Astrocyte (in vitro differentiated cells and primary cell): ENCODE results near the gene PPP2R3B. TPM values are rescaled to one million over a fixed set of nuclear protein-coding genes. Genes with fewer than 3 reads are reported as not detected.
"Not testable (repeated sequence)": the region's sequence is repeated elsewhere in the genome, so short reads cannot be mapped to it uniquely, and the experiment has no call there.

Experiments
- DNase-seq: peaks from one replicate; pipeline ENCODE4 v3.0.0-alpha.2; 2010; ENCODE audit warnings: low read depth
- FAIRE-seq: peaks from 2 replicates; lab custom pipeline; 2011; peaks lifted over from hg19 to GRCh38; lab: Jason Lieb, UNC
- H2AFZ ChIP-seq: 2 replicates; pipeline ENCODE4 v1.6.0; 2012; ENCODE audit warnings: low read depth, low read length, inconsistent platforms
- H3K27ac ChIP-seq: 2 replicates; pipeline ENCODE4 v1.5.1; 2011; ENCODE audit warnings: low read depth, low read length, inconsistent platforms
- H3K27me3 ChIP-seq: 2 replicates; pipeline ENCODE4 v1.6.0; 2011; ENCODE audit warnings: low read length, inconsistent platforms; ENCODE audit not compliant: insufficient read depth
- H3K36me3 ChIP-seq: 2 replicates; pipeline ENCODE4 v1.5.1; 2011; ENCODE audit warnings: low read length, inconsistent platforms; ENCODE audit not compliant: insufficient read depth
- H3K4me1 ChIP-seq: 2 replicates; pipeline ENCODE4 v1.5.1; 2011; ENCODE audit warnings: low read length, inconsistent platforms; ENCODE audit not compliant: insufficient read depth
- H3K4me2 ChIP-seq: 2 replicates; pipeline ENCODE4 v1.6.0; 2012; ENCODE audit warnings: low read length, inconsistent platforms
- H3K4me3 ChIP-seq: 2 replicates; pipeline ENCODE4 v1.5.1; 2011; ENCODE audit warnings: low read depth, mild to moderate bottlenecking, low read length, inconsistent platforms; ENCODE audit not compliant: insufficient read depth
- H3K79me2 ChIP-seq: 2 replicates; pipeline ENCODE4 v1.6.0; 2012; ENCODE audit warnings: mild to moderate bottlenecking, low read length, inconsistent platforms; ENCODE audit not compliant: insufficient read depth
- H3K9ac ChIP-seq: 2 replicates; pipeline ENCODE4 v1.6.0; 2012; ENCODE audit warnings: mild to moderate bottlenecking, low read length, inconsistent platforms
- H3K9me3 ChIP-seq: 2 replicates; pipeline ENCODE4 v1.5.1; 2012; ENCODE audit warnings: low read depth, mild to moderate bottlenecking, low read length, inconsistent platforms; ENCODE audit not compliant: insufficient read depth
- H4K20me1 ChIP-seq: 2 replicates; pipeline ENCODE4 v1.6.0; 2012; ENCODE audit warnings: low read length, inconsistent platforms; ENCODE audit not compliant: insufficient read depth
- H3K27ac Mint-ChIP-seq: one replicate; pipeline ENCODE4 v1.8.0; 2021; ENCODE audit warnings: mild to moderate bottlenecking, mixed read lengths; ENCODE audit not compliant: unreplicated experiment
- H3K27me3 Mint-ChIP-seq: one replicate; pipeline ENCODE4 v1.8.0; 2021; ENCODE audit warnings: low read depth, mixed read lengths; ENCODE audit not compliant: unreplicated experiment
- H3K36me3 Mint-ChIP-seq: one replicate; pipeline ENCODE4 v1.8.0; 2021; ENCODE audit warnings: low read depth, mixed read lengths; ENCODE audit not compliant: unreplicated experiment
- H3K4me1 Mint-ChIP-seq: one replicate; pipeline ENCODE4 v1.8.0; 2021; ENCODE audit warnings: low read depth, mixed read lengths; ENCODE audit not compliant: unreplicated experiment
- H3K4me3 Mint-ChIP-seq: one replicate; pipeline ENCODE4 v1.8.0; 2021; ENCODE audit warnings: mild to moderate bottlenecking, moderate library complexity, mixed read lengths; ENCODE audit not compliant: unreplicated experiment
- H3K9me3 Mint-ChIP-seq: one replicate; pipeline ENCODE4 v1.8.0; 2021; ENCODE audit warnings: mild to moderate bottlenecking, mixed read lengths; ENCODE audit not compliant: unreplicated experiment
- EZH2 ChIP-seq: IDR thresholded peaks from 2 replicates; pipeline ENCODE4 v1.6.1; 2012; ENCODE audit warnings: mild to moderate bottlenecking, low read length, inconsistent platforms; ENCODE audit not compliant: insufficient read depth
- total RNA-seq: library from RNA; stranded (reverse); gene quantifications from 2 replicates; pipeline ENCODE4 v1.2.1, GENCODE V29; 2021
- TF ChIP-seq, protein P1 (sequence below): IDR thresholded peaks from 2 replicates; pipeline ENCODE4 v1.5.1; 2011; ENCODE audit warnings: low read depth, mild to moderate bottlenecking, inconsistent platforms, low read length, moderate library complexity; ENCODE audit not compliant: insufficient read depth

The PPP2R3B gene
- total RNA-seq, 1 donor from 2014 or later: 44.7 TPM

DNA sequence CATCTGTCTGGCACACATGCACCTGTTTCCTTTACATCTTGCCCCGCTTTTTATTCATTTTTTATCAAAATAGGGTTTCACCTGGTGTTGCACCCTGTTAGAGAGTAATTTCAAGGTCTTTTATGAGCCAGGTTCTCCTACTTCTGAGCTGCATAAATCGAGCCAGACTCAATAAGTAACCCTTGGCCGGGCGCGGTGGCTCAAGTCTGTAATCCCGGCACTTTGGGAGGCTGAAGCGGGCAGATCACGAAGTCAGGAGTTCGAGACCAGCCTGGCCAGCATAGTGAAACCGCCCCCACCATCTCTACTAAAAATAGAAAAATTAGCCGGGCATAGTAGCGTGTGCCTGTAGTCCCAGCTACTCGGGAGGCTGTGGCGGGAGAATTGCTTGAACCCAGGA lies 1.0 kb upstream of the PPP2R3B start:
- Mint-ChIP-seq H3K36me3 (no peaks in the 10 kb centered on the region), H3K4me3 (peak overlapping the region; percentile 88), H3K4me1 (no peaks in the 10 kb centered on the region), H3K27ac (no peak overlapping the region), H3K9me3 (no peaks in the 10 kb centered on the region), H3K27me3 (no peaks in the 10 kb centered on the region)
- Histone ChIP-seq H3K9ac (peak overlapping the region; percentile 100), H3K4me2 (peak overlapping the region; percentile 85), H3K27ac (no peak overlapping the region), H3K4me1 (peaks cover 3% of the 10 kb centered on the region), H3K9me3 (no peaks in the 10 kb centered on the region), H3K36me3 (no peaks in the 10 kb centered on the region), H3K79me2 (peaks cover 3% of the 10 kb centered on the region), H3K4me3 (peak overlapping the region; percentile 98), H4K20me1 (no peaks in the 10 kb centered on the region), H2AFZ (peak overlapping the region; percentile 80), H3K27me3 (no peaks in the 10 kb centered on the region)
- FAIRE-seq: no peak
- TF ChIP-seq, protein P1, sequence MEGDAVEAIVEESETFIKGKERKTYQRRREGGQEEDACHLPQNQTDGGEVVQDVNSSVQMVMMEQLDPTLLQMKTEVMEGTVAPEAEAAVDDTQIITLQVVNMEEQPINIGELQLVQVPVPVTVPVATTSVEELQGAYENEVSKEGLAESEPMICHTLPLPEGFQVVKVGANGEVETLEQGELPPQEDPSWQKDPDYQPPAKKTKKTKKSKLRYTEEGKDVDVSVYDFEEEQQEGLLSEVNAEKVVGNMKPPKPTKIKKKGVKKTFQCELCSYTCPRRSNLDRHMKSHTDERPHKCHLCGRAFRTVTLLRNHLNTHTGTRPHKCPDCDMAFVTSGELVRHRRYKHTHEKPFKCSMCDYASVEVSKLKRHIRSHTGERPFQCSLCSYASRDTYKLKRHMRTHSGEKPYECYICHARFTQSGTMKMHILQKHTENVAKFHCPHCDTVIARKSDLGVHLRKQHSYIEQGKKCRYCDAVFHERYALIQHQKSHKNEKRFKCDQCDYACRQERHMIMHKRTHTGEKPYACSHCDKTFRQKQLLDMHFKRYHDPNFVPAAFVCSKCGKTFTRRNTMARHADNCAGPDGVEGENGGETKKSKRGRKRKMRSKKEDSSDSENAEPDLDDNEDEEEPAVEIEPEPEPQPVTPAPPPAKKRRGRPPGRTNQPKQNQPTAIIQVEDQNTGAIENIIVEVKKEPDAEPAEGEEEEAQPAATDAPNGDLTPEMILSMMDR: no peak
- no peak for TF ChIP-seq EZH2
- no peak for DNase-seq

DNA sequence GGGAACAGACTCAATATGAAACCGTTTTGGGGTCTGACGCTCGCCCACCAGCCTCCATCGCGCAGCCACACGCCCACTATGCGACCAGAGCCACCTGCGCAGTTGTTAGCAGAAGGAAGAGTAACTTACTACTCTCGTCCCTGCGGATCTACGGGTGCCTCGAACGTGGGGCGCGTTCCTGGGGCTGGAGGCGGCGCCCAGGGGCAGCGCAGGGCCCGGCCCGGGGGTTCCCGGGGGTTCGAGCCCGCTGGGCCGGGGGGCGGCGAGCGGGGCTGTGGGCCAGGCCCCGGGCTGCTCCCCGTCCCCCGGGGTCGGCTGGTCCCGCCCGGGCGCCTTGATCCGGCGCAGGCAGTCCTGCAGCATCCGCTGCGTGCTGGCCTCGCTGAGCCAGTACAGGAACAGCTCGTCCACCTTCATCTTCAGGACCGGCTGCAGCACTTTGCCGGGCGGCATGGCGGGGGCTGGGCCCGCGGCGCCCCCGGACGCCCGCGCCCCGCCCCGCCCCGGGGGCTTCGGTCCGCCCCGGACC lies 404 bp downstream of the PPP2R3B start:
- Histone ChIP-seq H3K27me3 (no peaks in the 10 kb centered on the region), H3K79me2 (peaks cover 3% of the 10 kb centered on the region), H2AFZ (peak overlapping the region; percentile 99), H3K9me3 (no peaks in the 10 kb centered on the region), H3K4me1 (peaks cover 3% of the 10 kb centered on the region), H3K27ac (peak overlapping the region; percentile 100), H3K4me2 (peak overlapping the region; percentile 85), H4K20me1 (no peaks in the 10 kb centered on the region), H3K9ac (peak overlapping the region; percentile 100), H3K36me3 (no peaks in the 10 kb centered on the region), H3K4me3 (peak overlapping the region; percentile 98)
- Mint-ChIP-seq H3K27ac (no peak overlapping the region), H3K9me3 (no peaks in the 10 kb centered on the region), H3K4me3 (peak overlapping the region; percentile 77), H3K4me1 (no peaks in the 10 kb centered on the region), H3K36me3 (no peaks in the 10 kb centered on the region), H3K27me3 (no peaks in the 10 kb centered on the region)
- TF ChIP-seq, protein P1: no peak
- no peak for TF ChIP-seq EZH2
- DNase-seq: no peak
- no peak for FAIRE-seq

DNA sequence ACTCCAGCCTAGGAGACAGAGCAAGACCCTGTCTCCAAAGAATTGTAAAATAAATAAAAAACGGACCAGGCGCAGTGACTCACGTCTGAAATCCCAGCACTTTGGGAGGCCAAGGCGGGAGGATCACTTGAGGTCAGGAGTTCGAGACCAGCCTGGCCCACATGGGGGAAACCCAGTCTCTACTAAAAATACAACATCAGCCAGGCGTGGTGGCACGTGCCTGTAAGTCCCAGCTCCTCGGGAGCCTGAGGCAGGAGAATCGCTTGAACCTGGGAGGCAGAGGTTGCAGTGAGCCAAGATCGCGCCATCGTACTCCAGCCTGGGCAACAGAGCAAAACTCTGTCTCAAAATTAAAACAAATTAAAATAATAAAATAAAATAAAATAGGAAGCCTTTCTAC lies 971 bp downstream of the PPP2R3B start:
- not testable (repeated sequence) for H3K4me1 ChIP-seq, H3K9me3 Mint-ChIP-seq, H3K4me1 Mint-ChIP-seq, H3K27me3 Mint-ChIP-seq, FAIRE-seq, H3K36me3 Mint-ChIP-seq, H3K79me2 ChIP-seq, H3K27ac ChIP-seq, H3K9ac ChIP-seq, H2AFZ ChIP-seq, DNase-seq, H3K27ac Mint-ChIP-seq, H3K36me3 ChIP-seq, H4K20me1 ChIP-seq, H3K27me3 ChIP-seq, H3K9me3 ChIP-seq
- Histone ChIP-seq H3K4me3 (peak overlapping the region; percentile 98), H3K4me2 (peak overlapping the region; percentile 85)
- H3K4me3 Mint-ChIP-seq: peak overlapping the region; percentile 77
